GM21447 (cell line): Measurements from ENCODE around the gene STK24.

Experiments used
- ATAC-seq: cut with Tn5 transposase; IDR thresholded peaks from one replicate; pipeline ENCODE4 v1.9.1; 2021; ENCODE audit not compliant: unreplicated experiment

The STK24 gene

GRCh38 chr13:98556968-98557631 lies 19.8 kb downstream of the STK24 start:
- no peak for ATAC-seq

- no peak for ATAC-seq
Observed at GRCh38 chr13:98556142-98556816, 20.6 kb downstream of the STK24 start.

GRCh38 chr13:98549728-98550317 lies 27.1 kb downstream of the STK24 start:
- peak; percentile 68 for ATAC-seq

GRCh38 chr13:98549006-98549727 lies 27.7 kb downstream of the STK24 start:
- no peak for ATAC-seq

GRCh38 chr13:98548230-98548629 lies 28.7 kb downstream of the STK24 start:
- no peak for ATAC-seq

GRCh38 chr13:98547455-98547854 lies 29.5 kb downstream of the STK24 start:
- no peak for ATAC-seq

GRCh38 chr13:98546402-98546801 lies 30.5 kb downstream of the STK24 start:
- ATAC-seq = no peak

GRCh38 chr13:98544104-98544710 lies 32.7 kb downstream of the STK24 start:
- ATAC-seq = no peak

GRCh38 chr13:98543378-98544103 lies 33.4 kb downstream of the STK24 start:
- ATAC-seq = no peak

GRCh38 chr13:98542568-98543377 lies 34.1 kb downstream of the STK24 start:
- ATAC-seq = peak; percentile 50

- no peak for ATAC-seq
Observed at GRCh38 chr13:98541701-98542203, 35.2 kb downstream of the STK24 start.

- ATAC-seq = no peak
Observed at GRCh38 chr13:98541191-98541590, 35.7 kb downstream of the STK24 start.

GRCh38 chr13:98540476-98540875 lies 36.4 kb downstream of the STK24 start:
- no peak for ATAC-seq

- no peak for ATAC-seq
Observed at GRCh38 chr13:98539666-98540065, 37.2 kb downstream of the STK24 start.

- ATAC-seq = no peak
Observed at GRCh38 chr13:98538876-98539275, 38.0 kb downstream of the STK24 start.

GRCh38 chr13:98537740-98538139 lies 39.2 kb downstream of the STK24 start:
- ATAC-seq = no peak

GRCh38 chr13:98537306-98537705 lies 39.6 kb downstream of the STK24 start:
- no peak for ATAC-seq

GRCh38 chr13:98536729-98537128 lies 40.2 kb downstream of the STK24 start:
- ATAC-seq = no peak

- ATAC-seq = no peak
Observed at GRCh38 chr13:98535501-98536354, 41.2 kb downstream of the STK24 start.
